ENCODE data around the gene MAST4. TPM values are rescaled to one million over a fixed set of nuclear protein-coding genes. Genes with fewer than 3 reads are reported as not detected.

The MAST4 gene
- total RNA-seq, 1 donor from 2014 or later, result 55.2 TPM

DNA sequence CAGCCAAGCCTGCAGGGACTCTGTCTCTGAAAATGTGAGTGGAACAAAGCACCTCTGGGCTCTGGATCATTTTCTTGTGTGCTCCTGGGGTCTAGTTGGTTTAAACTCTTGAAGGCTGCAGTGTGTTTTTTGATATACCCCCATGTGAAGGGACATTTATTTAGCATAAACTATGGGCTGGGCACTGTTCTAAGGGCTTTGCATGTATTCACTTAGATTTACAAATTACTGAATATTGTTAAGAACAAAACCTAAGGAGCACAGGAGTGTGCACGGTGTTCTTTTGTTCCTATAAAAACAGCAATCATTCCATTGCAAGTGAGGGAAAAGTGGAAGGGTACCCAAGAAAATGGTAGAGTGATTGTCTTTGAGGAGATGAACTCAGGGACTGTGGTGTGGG is 620.4 kb downstream of the MAST4 start:
- H3K9me3 ChIP-seq, result no peaks in the 10 kb centered on the region
- H3K4me1 ChIP-seq, result peaks cover 3 to 15% of the 10 kb centered on the region in 2 donors
- H3K27ac ChIP-seq, result peak overlapping the region; percentile 48 to 80
- intact Hi-C loops (cut with DNase I), result no loop called here
- DNase-seq (ENCODE audit: low spot score in 2 of 2), result no peak
- no peak for TF ChIP-seq CTCF (IDR thresholded peaks at IDR 0.05)
- no peak overlapping the region for H3K4me3 ChIP-seq
- no peaks in the 10 kb centered on the region for H3K27me3 ChIP-seq
- H3K36me3 ChIP-seq, result no peaks in the 10 kb centered on the region
